ENCODE measurements around the gene TPD52L3. TPM values are rescaled to one million over a fixed set of nuclear protein-coding genes. Genes with fewer than 3 reads are reported as not detected.

Gene TPD52L3
- total RNA-seq (2014; rRNA removed) (not detected in 2 replicates), Bru-seq, nascent RNA (not detected), BruChase-seq, experiment 1, labeled RNA remaining after a 6-hour chase (not detected), BruChase-seq, experiment 2, labeled RNA remaining after a 2-hour chase (percentile 21 among the genes with signal in this experiment)
- long read RNA-seq, result 0 reads

- H3K9me2 ChIP-seq (replicated peaks; ENCODE audit: low read length), result no peaks in the 10 kb centered on the region
- ChIA-PET CTCF (no interaction called here), POLR2A (ENCODE audit: unreplicated experiment) (no interaction called here)
- H3K79me2 ChIP-seq (ENCODE audit: low read length), result no peaks in the 10 kb centered on the region
- H3F3A ChIP-seq (ENCODE audit: low read length, unreplicated experiment), result no peaks in the 10 kb centered on the region
- DNase-seq (no peak), ATAC-seq (no peak)
- H3K4me2 ChIP-seq (ENCODE audit: low read length), result no peak within 1 kb of the TSS
- H3K36me3 ChIP-seq (ENCODE audit: low read depth, low read length), result no peaks in the 10 kb centered on the region
- intact Hi-C loops (cut with micrococcal nuclease), result loop anchor here (10.0 kb wide), 1 partner anchor 237 kb away; no protein-coding TSS in a partner anchor
- TF ChIP-seq EZH2phosphoT487 (IDR thresholded peaks at IDR 0.05; ENCODE audit: borderline replicate concordance, low read length), result no peak
- no peak for TF ChIP-seq EZH2 (IDR thresholded peaks at IDR 0.05; ENCODE audit: low read length, unreplicated experiment)
- no peak for TF ChIP-seq CTCF (conservative IDR thresholded peaks at IDR 0.05; ENCODE audit: low read depth, low read length)
- H4K20me1 ChIP-seq (ENCODE audit: low read length), result no peaks in the 10 kb centered on the region
- H3K9me3 ChIP-seq (ENCODE audit: low read length), result no peaks in the 10 kb centered on the region
- H3K4me1 ChIP-seq (ENCODE audit: insufficient read depth, low read length), result no peaks in the 10 kb centered on the region
- H3K9ac ChIP-seq (ENCODE audit: low read length), result no peak within 1 kb of the TSS
- H3K27ac ChIP-seq (ENCODE audit: low read length), result no peak within 1 kb of the TSS
- no peaks in the 10 kb centered on the region for H3K27me3 ChIP-seq (ENCODE audit: low read length)
- no peak within 1 kb of the TSS for H3K4me3 ChIP-seq (ENCODE audit: low read length)
- no peak within 1 kb of the TSS for H2AFZ ChIP-seq (ENCODE audit: low read length)
- no TSS peak for BruUV-seq (replicated peaks)
These were observed at the start of gene TPD52L3 for GRCh38 chr9:6328103-6328502. Gene TPD52L3 (plus strand): TSS chr9:6328375. CDS start chr9:6328596, 221 bp downstream.

GRCh38 chr9:6301858-6302257, 26.3 kb upstream of the TPD52L3 start:
- ATAC-seq (no peak), DNase-seq (no peak)
- Histone ChIP-seq H3K9me3 (ENCODE audit: low read length) (no peaks in the 10 kb centered on the region), H3K4me1 (ENCODE audit: insufficient read depth, low read length) (peaks cover 19% of the 10 kb centered on the region), H3K4me2 (ENCODE audit: low read length) (peak overlapping the region; percentile 53; the same call in 1 of the 2 replicates), H4K20me1 (ENCODE audit: low read length) (no peaks in the 10 kb centered on the region), H3F3A (ENCODE audit: low read length, unreplicated experiment) (no peaks in the 10 kb centered on the region), H3K4me3 (ENCODE audit: low read length) (no peak overlapping the region), H3K27me3 (ENCODE audit: low read length) (no peaks in the 10 kb centered on the region), H3K9me2 (replicated peaks; ENCODE audit: low read length) (no peaks in the 10 kb centered on the region), H2AFZ (ENCODE audit: low read length) (peak overlapping the region; percentile 33), H3K36me3 (ENCODE audit: low read depth, low read length) (no peaks in the 10 kb centered on the region), H3K79me2 (ENCODE audit: low read length) (no peaks in the 10 kb centered on the region), H3K27ac (ENCODE audit: low read length) (peak overlapping the region; percentile 78), H3K9ac (ENCODE audit: low read length) (peak overlapping the region; percentile 20; the same call in 1 of the 2 replicates)
- ChIA-PET CTCF (no interaction called here), POLR2A (ENCODE audit: unreplicated experiment) (no interaction called here)
- intact Hi-C loops (cut with micrococcal nuclease), result loop anchor here (1.0 kb wide), 2 partner anchors 104 to 247 kb away; no protein-coding TSS in a partner anchor
- BruUV-seq (replicated peaks), result no TSS peak
- TF ChIP-seq EZH2phosphoT487 (IDR thresholded peaks at IDR 0.05; ENCODE audit: borderline replicate concordance, low read length), result no peak
- TF ChIP-seq EZH2 (IDR thresholded peaks at IDR 0.05; ENCODE audit: low read length, unreplicated experiment), result no peak
- TF ChIP-seq CTCF (conservative IDR thresholded peaks at IDR 0.05; ENCODE audit: low read depth, low read length), result no peak

DNA sequence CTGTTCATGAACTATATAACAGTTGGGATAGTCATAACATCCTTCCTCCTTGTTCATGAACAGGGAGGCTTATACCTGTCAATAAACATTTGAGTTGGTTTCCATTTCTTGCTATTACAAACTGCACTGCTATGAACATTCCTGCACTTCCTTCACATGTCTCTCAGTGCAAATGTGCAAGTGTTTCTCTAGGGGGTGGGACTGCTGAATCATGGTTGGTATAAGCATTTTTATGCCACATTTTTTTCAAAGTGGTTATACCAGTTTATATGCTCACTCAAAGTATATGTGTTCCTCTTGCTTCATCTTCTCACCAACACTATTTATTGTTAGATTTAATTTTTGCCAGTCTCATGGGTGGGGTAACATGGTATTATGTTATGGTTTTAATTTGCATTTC, 25.8 kb upstream of the TPD52L3 start:
- Histone ChIP-seq H3K9me2 (replicated peaks; ENCODE audit: low read length) (no peaks in the 10 kb centered on the region), H3K27ac (ENCODE audit: low read length) (peak overlapping the region; percentile 78), H3K4me1 (ENCODE audit: insufficient read depth, low read length) (peaks cover 19% of the 10 kb centered on the region), H3K9ac (ENCODE audit: low read length) (peak overlapping the region; percentile 26; the same call in 1 of the 2 replicates), H3K27me3 (ENCODE audit: low read length) (no peaks in the 10 kb centered on the region), H4K20me1 (ENCODE audit: low read length) (no peaks in the 10 kb centered on the region), H2AFZ (ENCODE audit: low read length) (peak overlapping the region; percentile 33), H3K36me3 (ENCODE audit: low read depth, low read length) (no peaks in the 10 kb centered on the region), H3K9me3 (ENCODE audit: low read length) (no peaks in the 10 kb centered on the region), H3F3A (ENCODE audit: low read length, unreplicated experiment) (no peaks in the 10 kb centered on the region), H3K4me3 (ENCODE audit: low read length) (no peak overlapping the region), H3K79me2 (ENCODE audit: low read length) (no peaks in the 10 kb centered on the region), H3K4me2 (ENCODE audit: low read length) (peak overlapping the region; percentile 53)
- POLR2A ChIA-PET (ENCODE audit: unreplicated experiment), result no interaction called here
- CTCF ChIA-PET, result no interaction called here
- DNase-seq (peak; percentile 84), ATAC-seq (peak; percentile 86)
- TF ChIP-seq CTCF (conservative IDR thresholded peaks at IDR 0.05; ENCODE audit: low read depth, low read length) (no peak), EZH2phosphoT487 (IDR thresholded peaks at IDR 0.05; ENCODE audit: borderline replicate concordance, low read length) (no peak), EZH2 (IDR thresholded peaks at IDR 0.05; ENCODE audit: low read length, unreplicated experiment) (no peak)
- no TSS peak for BruUV-seq (replicated peaks)
- intact Hi-C loops (cut with micrococcal nuclease), result loop anchor here (1.0 kb wide), 2 partner anchors 104 to 247 kb away; no protein-coding TSS in a partner anchor
